Measurements from ENCODE around the gene SLAMF1.

SLAMF1 gene

DNA sequence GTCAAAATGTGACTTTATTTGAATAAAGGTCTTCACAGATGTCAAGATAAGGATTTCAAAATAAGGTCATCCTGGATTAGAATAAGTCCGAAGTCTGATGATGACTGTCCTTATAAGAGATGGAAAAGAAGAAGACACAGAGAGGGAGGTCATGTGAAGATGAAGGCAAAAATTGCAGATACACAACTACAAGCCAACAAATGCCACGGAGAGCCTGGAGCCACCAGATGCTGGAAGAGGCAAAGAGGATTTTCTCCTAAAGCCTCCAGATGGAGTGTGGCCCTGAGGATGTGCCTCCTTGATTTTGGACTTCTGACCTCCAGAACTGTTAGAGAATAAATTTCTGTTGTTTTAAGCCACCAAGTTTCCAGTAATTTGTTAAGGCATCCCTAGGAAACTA is 31.2 kb downstream of the SLAMF1 start:
- Histone ChIP-seq H3K9ac (ENCODE audit: low read depth, low read length) (no peak overlapping the region), H3K4me1 (ENCODE audit: insufficient read depth, low read length) (no peaks in the 10 kb centered on the region), H3K36me3 (ENCODE audit: insufficient read depth, low read length) (no peaks in the 10 kb centered on the region), H3K9me3 (ENCODE audit: control insufficient read depth, insufficient read depth, low read length) (no peaks in the 10 kb centered on the region)

DNA sequence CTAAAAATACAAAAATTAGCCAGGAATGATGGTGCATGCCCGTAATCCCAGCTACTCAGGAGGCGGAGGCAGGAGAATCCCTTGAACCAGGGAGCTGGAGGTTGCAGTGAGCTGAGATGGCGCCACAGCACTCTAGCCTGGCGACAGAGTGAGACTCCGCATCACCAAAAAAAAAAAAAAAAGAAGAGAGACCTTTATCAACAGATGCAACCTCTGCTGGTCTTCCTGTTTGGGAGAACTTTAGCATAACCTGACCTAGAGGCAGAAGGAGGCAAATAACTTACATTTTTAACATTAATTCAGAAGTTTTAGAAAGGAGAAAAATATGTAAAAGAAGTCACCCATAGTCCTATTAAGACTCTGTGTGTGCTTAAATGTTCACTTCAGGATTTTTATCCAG is 32.4 kb downstream of the SLAMF1 start:
- no peaks in the 10 kb centered on the region for H3K36me3 ChIP-seq (ENCODE audit: insufficient read depth, low read length)

DNA sequence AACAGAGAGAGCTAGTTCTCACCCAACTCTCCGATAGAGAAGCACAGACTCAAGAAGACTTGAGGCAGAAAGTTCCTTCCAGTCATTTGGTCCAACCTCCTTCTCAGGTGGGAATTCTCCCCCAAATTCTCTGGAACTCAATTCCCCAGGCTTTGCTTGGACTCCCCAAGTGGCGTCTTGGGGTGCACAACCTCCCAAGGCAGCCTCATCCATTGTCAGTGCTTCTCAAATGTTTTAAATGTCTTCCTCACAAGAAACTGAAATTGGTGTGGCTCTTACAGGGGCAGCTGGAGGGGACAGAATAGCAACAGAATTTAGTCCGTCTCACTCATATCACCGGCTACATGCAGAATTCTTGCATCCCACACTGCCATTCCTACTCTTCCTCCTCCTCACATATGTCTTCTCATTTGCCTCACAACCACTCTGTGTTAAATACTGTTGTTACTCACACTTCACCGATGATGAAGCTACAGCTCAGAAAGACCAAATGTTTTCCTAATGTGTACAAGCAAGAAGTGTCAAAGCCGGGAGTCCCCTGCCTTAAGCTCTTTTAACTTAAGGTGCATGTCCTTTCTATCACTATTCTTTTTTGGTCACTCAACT is 34.1 kb downstream of the SLAMF1 start:
- no peaks in the 10 kb centered on the region for H3K4me1 ChIP-seq (ENCODE audit: insufficient read depth, low read length)

More for the DNA sequence above, 32.4 kb downstream of the SLAMF1 start:
- Histone ChIP-seq H3K4me1 (ENCODE audit: insufficient read depth, low read length) (no peaks in the 10 kb centered on the region), H3K9me3 (ENCODE audit: control insufficient read depth, insufficient read depth, low read length) (no peaks in the 10 kb centered on the region), H3K9ac (ENCODE audit: low read depth, low read length) (no peak overlapping the region)

DNA sequence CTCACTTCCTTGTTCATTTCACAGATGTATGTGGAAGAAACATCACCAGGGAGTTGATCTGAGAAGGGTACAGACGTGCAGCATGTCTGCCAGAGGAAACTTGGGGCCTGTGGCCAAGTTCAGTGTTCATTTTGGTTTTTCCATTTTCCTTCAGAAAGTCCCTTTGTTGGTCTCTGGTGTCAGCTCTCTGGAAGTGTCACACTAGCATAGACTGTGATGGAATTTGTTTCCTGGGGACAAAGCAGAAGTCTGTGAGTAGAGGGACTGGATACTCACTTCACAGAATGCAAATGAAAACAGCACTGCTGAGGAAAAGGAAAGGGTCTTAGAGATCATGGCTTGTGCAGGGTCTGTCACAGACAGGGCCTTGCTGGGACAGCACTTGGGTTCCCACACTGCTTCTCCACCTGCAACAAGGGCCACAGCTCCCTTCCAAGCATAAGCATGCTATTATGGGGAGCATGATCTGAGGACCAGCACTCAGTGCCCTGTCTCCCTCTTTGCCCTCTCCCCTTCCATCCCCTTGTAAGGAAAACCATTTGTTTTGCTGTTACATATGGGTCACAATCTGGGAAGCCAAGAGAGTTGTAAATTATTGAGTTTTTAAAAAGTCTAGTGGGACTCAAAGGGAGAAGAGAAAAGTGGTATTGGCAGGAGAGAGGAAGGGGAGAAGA is 36.1 kb downstream of the SLAMF1 start:
- H3K4me1 ChIP-seq (ENCODE audit: insufficient read depth, low read length): no peaks in the 10 kb centered on the region
- H3K36me3 ChIP-seq (ENCODE audit: insufficient read depth, low read length): no peaks in the 10 kb centered on the region
- H3K9me3 ChIP-seq (ENCODE audit: control insufficient read depth, insufficient read depth, low read length): no peaks in the 10 kb centered on the region
- no peak overlapping the region for H3K9ac ChIP-seq (ENCODE audit: low read depth, low read length)

More for the DNA sequence above, 34.1 kb downstream of the SLAMF1 start:
- Histone ChIP-seq H3K9ac (ENCODE audit: low read depth, low read length) (no peak overlapping the region), H3K9me3 (ENCODE audit: control insufficient read depth, insufficient read depth, low read length) (no peaks in the 10 kb centered on the region), H3K36me3 (ENCODE audit: insufficient read depth, low read length) (no peaks in the 10 kb centered on the region)

DNA sequence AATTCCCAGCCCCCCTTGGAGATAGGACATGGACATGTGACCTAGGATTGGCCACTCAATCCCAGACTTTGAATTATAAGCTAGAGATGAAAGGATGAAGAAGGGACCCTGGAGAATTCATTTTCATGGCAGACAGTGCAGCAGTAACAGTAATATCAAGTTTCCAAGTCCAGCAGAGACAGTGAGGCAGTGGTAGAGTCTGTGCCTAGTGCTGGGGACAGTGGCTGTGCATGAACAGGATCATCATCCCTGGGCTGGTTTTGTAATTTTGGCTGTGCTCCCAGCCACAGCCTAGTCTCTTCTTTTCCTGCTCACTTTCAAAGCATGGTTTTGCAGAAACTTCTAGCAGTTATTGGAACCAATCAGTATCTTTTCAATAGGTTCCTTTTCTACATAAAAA is 37.9 kb downstream of the SLAMF1 start:
- no peak overlapping the region for H3K9ac ChIP-seq (ENCODE audit: low read depth, low read length)
- no peaks in the 10 kb centered on the region for H3K4me1 ChIP-seq (ENCODE audit: insufficient read depth, low read length)
- no peaks in the 10 kb centered on the region for H3K36me3 ChIP-seq (ENCODE audit: insufficient read depth, low read length)
- H3K9me3 ChIP-seq (ENCODE audit: control insufficient read depth, insufficient read depth, low read length): no peaks in the 10 kb centered on the region

DNA sequence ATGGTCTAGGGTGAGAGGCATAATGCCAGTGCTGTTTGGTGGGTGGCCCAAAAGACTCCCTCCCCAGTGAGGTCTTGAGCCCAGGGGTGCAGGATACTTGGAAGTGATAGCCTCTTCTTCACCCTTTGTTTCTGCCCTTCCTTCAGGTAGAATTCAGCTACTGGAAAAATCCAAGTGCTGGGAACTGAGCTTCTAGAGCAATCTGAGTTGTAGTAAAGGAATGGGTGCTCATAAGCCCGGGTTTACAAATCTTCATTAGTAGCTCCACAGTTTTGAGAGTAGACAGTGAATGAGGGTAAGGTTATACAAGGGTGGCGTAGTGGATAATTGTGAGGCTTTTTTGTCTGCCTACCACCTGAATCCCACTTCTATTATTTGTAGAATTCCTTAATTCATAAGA is 38.3 kb downstream of the SLAMF1 start:
- Histone ChIP-seq H3K9me3 (ENCODE audit: control insufficient read depth, insufficient read depth, low read length) (no peaks in the 10 kb centered on the region), H3K36me3 (ENCODE audit: insufficient read depth, low read length) (no peaks in the 10 kb centered on the region), H3K4me1 (ENCODE audit: insufficient read depth, low read length) (no peaks in the 10 kb centered on the region), H3K9ac (ENCODE audit: low read depth, low read length) (no peak overlapping the region)

DNA sequence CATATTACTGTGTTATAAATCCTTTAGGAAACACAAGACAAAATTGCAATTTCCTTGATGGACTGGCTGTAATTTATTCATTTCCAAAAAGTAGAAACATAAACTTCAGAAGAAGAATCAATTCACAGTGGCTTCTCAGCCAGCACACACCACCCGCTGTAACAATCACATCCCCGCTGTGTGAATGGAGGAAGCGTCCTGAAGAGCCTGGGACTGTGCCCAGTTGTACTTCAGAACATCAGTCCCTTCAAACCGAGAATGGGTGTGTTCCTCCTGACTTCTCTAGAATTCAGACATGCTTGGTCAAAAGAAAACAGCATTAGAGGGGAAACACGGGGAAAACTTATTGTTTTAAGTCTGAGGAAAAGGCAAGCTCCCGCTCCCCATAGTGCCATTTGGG is 38.8 kb downstream of the SLAMF1 start:
- Histone ChIP-seq H3K36me3 (ENCODE audit: insufficient read depth, low read length) (no peaks in the 10 kb centered on the region), H3K9ac (ENCODE audit: low read depth, low read length) (no peak overlapping the region), H3K9me3 (ENCODE audit: control insufficient read depth, insufficient read depth, low read length) (no peaks in the 10 kb centered on the region), H3K4me1 (ENCODE audit: insufficient read depth, low read length) (no peaks in the 10 kb centered on the region)

DNA sequence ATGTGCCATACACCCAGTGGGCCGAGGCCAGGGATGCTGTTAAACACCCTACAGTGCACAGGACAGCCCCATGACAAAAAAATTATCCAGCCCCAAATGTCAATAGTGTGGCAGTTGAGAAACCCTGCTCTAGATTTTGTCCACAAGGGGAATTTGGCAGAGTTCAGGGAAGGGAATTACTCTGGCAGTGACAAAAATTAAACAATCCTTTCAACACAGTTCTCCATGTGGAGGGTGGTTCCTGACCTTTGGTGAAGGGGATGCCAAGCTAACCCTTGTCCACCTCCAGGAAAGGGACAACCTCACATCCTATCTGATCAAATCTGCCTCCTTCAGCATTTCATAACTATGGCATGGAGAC is 39.2 kb downstream of the SLAMF1 start:
- H3K9ac ChIP-seq (ENCODE audit: low read depth, low read length): no peak overlapping the region

DNA sequence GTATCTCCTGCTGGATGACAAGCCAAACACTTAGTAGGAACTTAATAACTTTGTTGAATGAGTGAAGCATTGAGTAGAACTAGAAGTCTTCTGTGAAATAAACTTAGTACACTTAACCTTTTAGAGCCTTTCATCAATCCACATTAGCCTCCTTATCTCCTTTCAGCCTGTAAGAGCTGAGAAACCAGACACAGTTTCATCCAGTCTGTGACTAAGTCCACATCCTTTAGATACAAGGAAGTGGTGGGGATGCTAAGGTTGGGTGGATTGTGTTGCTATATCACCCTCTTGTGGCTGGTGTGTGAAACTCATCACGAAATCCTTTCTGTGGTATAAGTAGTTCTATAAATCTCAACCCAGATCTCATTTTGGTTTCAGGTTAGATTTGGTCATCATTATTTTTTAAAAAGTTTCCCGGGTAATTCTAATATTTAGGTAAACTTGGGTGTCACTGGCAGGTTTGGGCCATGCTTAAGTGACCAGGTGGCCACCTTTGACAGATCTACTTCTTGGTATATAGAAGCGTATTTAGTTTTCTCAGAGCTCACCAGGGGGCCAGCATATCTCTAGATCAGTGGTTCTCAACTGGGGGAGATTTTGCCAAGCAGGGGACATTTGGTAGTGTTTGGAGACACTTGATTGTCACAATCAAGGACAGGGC is 39.7 kb downstream of the SLAMF1 start:
- H3K36me3 ChIP-seq (ENCODE audit: insufficient read depth, low read length): no peaks in the 10 kb centered on the region
- no peaks in the 10 kb centered on the region for H3K4me1 ChIP-seq (ENCODE audit: insufficient read depth, low read length)
- H3K9ac ChIP-seq (ENCODE audit: low read depth, low read length): no peak overlapping the region
- no peaks in the 10 kb centered on the region for H3K9me3 ChIP-seq (ENCODE audit: control insufficient read depth, insufficient read depth, low read length)

More for the DNA sequence above, 39.2 kb downstream of the SLAMF1 start:
- H3K36me3 ChIP-seq (ENCODE audit: insufficient read depth, low read length): no peaks in the 10 kb centered on the region
- no peaks in the 10 kb centered on the region for H3K4me1 ChIP-seq (ENCODE audit: insufficient read depth, low read length)
- H3K9me3 ChIP-seq (ENCODE audit: control insufficient read depth, insufficient read depth, low read length): no peaks in the 10 kb centered on the region

DNA sequence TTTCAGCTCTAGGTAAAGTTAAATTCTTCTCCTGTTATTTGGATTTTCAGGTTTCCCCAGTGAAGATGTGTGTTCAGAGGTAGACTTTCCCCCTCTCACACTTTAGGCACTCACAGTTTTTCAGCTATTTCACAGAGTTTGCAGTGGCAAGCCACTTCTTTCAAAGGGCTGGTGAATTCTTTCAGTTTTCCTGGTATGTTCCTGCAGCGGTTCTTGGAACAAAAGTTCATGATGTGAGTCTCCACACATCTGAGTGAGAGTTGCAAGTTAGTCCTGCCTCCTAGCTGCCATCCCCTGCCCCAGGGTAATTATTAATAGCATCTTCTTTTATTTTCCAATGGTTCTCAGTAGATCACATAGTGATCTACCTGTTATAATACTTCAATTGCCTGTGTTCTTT is 40.2 kb downstream of the SLAMF1 start:
- H3K36me3 ChIP-seq (ENCODE audit: insufficient read depth, low read length): no peaks in the 10 kb centered on the region
- H3K9ac ChIP-seq (ENCODE audit: low read depth, low read length): no peak overlapping the region
- no peaks in the 10 kb centered on the region for H3K4me1 ChIP-seq (ENCODE audit: insufficient read depth, low read length)
- no peaks in the 10 kb centered on the region for H3K9me3 ChIP-seq (ENCODE audit: control insufficient read depth, insufficient read depth, low read length)

DNA sequence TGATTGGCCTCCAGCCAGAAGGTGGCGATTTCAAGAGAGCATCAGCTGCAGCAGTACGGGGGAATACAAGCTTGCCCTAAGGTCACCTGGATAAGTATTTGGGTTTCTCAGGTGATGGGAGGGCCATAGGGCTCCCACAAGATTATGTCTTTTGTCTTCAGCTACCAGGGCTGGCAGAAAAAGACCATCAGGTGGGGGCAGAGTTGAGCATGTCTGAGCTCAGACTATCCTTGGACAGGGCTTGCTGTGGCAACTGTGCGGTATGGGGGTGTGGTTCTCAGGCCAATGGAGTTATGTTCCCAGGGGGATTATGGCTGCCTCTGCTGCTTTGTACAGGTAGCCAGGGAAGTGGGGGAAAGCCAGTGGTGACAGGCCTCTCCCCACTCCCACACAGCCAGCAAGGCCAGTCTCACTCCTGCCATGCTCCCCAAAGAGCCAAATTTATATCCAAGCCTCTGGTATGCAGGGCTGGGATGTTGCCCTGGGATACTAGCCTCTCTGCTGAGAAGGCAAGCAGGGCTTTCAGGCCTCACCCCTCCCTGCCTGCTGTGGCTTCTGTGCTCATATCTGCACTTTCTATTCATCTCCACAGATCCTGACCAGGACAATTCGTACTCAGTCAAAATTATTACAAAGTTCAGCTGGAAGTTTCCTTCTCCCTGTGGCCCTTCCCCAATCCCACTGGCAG is 40.9 kb downstream of the SLAMF1 start:
- Histone ChIP-seq H3K9me3 (ENCODE audit: control insufficient read depth, insufficient read depth, low read length) (no peaks in the 10 kb centered on the region), H3K9ac (ENCODE audit: low read depth, low read length) (no peak overlapping the region), H3K4me1 (ENCODE audit: insufficient read depth, low read length) (no peaks in the 10 kb centered on the region)

DNA sequence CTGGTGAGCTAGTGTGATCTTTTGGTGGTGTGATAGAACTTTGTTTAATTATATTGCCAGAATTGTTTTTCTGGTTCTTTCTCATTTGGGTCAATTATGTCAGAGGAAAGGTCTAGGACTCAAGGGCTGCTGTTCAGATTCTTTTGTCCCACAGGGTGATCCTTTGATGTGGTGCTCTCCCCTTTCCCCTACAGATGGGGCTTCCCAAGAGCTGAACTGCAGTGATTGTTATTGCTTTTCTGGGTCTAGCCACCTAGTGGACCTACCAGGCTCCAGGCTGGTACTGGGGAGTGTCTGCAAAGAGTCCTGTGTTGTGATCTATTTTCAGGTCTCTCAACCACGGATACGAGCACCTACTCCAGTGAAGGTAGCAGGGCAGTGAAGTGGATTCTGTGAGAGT is 41.6 kb downstream of the SLAMF1 start:
- H3K4me1 ChIP-seq (ENCODE audit: insufficient read depth, low read length): no peaks in the 10 kb centered on the region

More for the DNA sequence above, 40.9 kb downstream of the SLAMF1 start:
- no peaks in the 10 kb centered on the region for H3K36me3 ChIP-seq (ENCODE audit: insufficient read depth, low read length)

DNA sequence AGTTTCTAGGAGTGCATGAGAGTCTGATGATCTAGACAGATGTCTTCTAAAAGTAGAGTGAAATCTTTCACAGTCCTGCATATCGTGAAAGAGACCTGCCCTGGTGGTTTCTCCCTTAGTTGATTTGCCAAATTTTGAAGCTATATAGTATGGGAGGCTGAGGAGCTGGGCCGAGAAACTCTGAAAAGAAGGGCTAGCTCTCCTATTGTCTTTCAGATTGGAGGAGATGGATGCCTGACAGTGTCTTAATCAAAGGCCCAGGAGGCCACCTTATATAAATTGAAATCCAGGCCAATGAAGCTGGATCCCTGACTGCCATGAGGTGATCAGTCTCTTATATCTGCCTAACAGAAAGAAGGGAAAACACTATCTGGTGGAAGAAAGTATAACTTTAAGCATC is 49.1 kb downstream of the SLAMF1 start:
- H3K9ac ChIP-seq (ENCODE audit: low read depth, low read length): no peak overlapping the region
- no peaks in the 10 kb centered on the region for H3K4me1 ChIP-seq (ENCODE audit: insufficient read depth, low read length)
- no peaks in the 10 kb centered on the region; the same call in 1 of the 2 replicates for H3K9me3 ChIP-seq (ENCODE audit: control insufficient read depth, insufficient read depth, low read length)
- no peaks in the 10 kb centered on the region for H3K36me3 ChIP-seq (ENCODE audit: insufficient read depth, low read length)

More for the DNA sequence above, 41.6 kb downstream of the SLAMF1 start:
- no peak overlapping the region for H3K9ac ChIP-seq (ENCODE audit: low read depth, low read length)
- no peaks in the 10 kb centered on the region for H3K9me3 ChIP-seq (ENCODE audit: control insufficient read depth, insufficient read depth, low read length)
- H3K36me3 ChIP-seq (ENCODE audit: insufficient read depth, low read length): no peaks in the 10 kb centered on the region

DNA sequence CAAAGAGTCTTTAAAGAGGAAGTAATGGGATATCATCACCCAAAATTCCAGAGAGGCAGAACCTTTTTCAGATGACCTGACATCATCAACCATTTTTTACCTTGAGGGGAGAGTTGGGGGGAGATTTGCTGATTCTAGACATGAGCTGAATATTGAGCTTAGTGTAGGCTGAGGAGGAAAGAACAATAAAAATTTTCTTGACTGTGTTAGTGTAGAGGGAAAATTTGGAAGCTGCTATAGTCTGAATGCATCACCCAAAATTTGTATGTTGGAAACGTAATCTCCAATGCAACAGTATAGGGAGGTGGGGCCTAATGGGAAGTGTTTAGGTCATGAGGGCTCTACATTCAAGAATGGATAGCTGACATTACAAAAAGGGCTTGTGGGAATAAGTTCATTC is 49.8 kb downstream of the SLAMF1 start:
- no peaks in the 10 kb centered on the region for H3K4me1 ChIP-seq (ENCODE audit: insufficient read depth, low read length)
- H3K36me3 ChIP-seq (ENCODE audit: insufficient read depth, low read length): no peaks in the 10 kb centered on the region
- H3K9me3 ChIP-seq (ENCODE audit: control insufficient read depth, insufficient read depth, low read length): no peaks in the 10 kb centered on the region; the same call in 1 of the 2 replicates
- no peak overlapping the region for H3K9ac ChIP-seq (ENCODE audit: low read depth, low read length)
